GM12872 (cell line): ENCODE results near the gene CARD11.

Source experiments
- CTCF ChIP-seq: IDR thresholded peaks from 3 replicates; pipeline ENCODE4 v1.5.1; 2011; ENCODE audit warnings: low read depth, mild to moderate bottlenecking, low read length, moderate library complexity; ENCODE audit not compliant: insufficient read depth

CARD11 gene

GRCh38 chr7:3011211-3011852 lies 32.3 kb downstream of the CARD11 start:
- no peak for TF ChIP-seq CTCF

GRCh38 chr7:3010161-3010560 lies 33.5 kb downstream of the CARD11 start:
- TF ChIP-seq CTCF: no peak

GRCh38 chr7:3009086-3009485 lies 34.6 kb downstream of the CARD11 start:
- TF ChIP-seq CTCF: no peak

- TF ChIP-seq CTCF: no peak
Observed at GRCh38 chr7:3008386-3008785, 35.3 kb downstream of the CARD11 start.

- TF ChIP-seq CTCF: no peak
Observed at GRCh38 chr7:3007696-3008095, 36.0 kb downstream of the CARD11 start.

- TF ChIP-seq CTCF: no peak
Observed at GRCh38 chr7:3005257-3005656, 38.4 kb downstream of the CARD11 start.

- TF ChIP-seq CTCF: no peak
Observed at GRCh38 chr7:3003936-3004335, 39.7 kb downstream of the CARD11 start.
